Measurements from ENCODE around the gene TAS2R14. TPM values are rescaled to one million over a fixed set of nuclear protein-coding genes. Genes with fewer than 3 reads are reported as not detected.
A peak's percentile ranks its signal among the peaks of the same experiment; 100 is the strongest.

Gene TAS2R14
- total and polyA plus RNA-seq, 2 of the 13 experiments (the other 11 are each of a cell fraction or from before 2014, with no cell fraction given) = 1.1 to 2.3 TPM

DNA sequence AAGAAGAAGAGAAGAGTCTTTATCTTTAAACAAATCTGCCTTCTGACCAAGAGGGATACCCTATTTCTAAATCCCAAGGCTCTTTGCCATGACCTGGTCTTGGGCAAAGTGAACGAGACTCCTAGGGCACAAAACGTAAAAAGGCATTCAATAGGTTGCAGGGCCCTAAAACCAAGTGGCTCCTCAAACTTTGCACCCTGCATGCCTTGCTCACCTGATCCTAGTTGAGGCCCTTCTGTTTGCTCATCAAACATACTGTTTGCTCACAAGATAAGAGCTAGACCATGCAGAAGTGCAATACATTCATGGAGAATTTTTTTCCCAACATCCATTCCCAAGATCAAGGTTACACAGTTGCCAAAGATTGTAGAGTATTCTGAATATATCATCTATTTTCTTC lies 47.1 kb downstream of the TAS2R14 start (continued):
- TF ChIP-seq, protein P1, sequence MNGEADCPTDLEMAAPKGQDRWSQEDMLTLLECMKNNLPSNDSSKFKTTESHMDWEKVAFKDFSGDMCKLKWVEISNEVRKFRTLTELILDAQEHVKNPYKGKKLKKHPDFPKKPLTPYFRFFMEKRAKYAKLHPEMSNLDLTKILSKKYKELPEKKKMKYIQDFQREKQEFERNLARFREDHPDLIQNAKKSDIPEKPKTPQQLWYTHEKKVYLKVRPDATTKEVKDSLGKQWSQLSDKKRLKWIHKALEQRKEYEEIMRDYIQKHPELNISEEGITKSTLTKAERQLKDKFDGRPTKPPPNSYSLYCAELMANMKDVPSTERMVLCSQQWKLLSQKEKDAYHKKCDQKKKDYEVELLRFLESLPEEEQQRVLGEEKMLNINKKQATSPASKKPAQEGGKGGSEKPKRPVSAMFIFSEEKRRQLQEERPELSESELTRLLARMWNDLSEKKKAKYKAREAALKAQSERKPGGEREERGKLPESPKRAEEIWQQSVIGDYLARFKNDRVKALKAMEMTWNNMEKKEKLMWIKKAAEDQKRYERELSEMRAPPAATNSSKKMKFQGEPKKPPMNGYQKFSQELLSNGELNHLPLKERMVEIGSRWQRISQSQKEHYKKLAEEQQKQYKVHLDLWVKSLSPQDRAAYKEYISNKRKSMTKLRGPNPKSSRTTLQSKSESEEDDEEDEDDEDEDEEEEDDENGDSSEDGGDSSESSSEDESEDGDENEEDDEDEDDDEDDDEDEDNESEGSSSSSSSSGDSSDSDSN (CRISPR knock-in tag; IDR thresholded peaks at IDR 0.05) = no peak
- TF ChIP-seq ZNF138 (CRISPR knock-in tag; IDR thresholded peaks at IDR 0.05; ENCODE audit: low read depth) (no peak), TOPORS (CRISPR knock-in tag; IDR thresholded peaks at IDR 0.05) (peak; percentile 40; the same call in 1 of the 2 replicates), LCORL (IDR thresholded peaks at IDR 0.05) (peak; percentile 82), LCORL (CRISPR knock-in tag; IDR thresholded peaks at IDR 0.05) (peak; percentile 90), BRD4 (CRISPR knock-in tag; IDR thresholded peaks at IDR 0.05) (no peak), TMF1 (CRISPR knock-in tag; IDR thresholded peaks at IDR 0.05; ENCODE audit: low read depth) (no peak), ZNF749 (CRISPR knock-in tag; IDR thresholded peaks at IDR 0.05; ENCODE audit: borderline replicate concordance) (0 out of 2 replicates have a peak, but pooled peaks have one; percentile 47), GATA4 (IDR thresholded peaks at IDR 0.05; ENCODE audit: borderline replicate concordance, low read depth) (peak; percentile 98), ARHGAP35 (CRISPR knock-in tag; IDR thresholded peaks at IDR 0.05; ENCODE audit: borderline replicate concordance) (no peak), ZNF879 (CRISPR knock-in tag; IDR thresholded peaks at IDR 0.05) (no peak), HOXA7 (CRISPR knock-in tag; IDR thresholded peaks at IDR 0.05) (no peak), FOXA1 (IDR thresholded peaks at IDR 0.05) (peak; percentile 77), FOXA1 (CRISPR knock-in tag; IDR thresholded peaks at IDR 0.05) (peak; percentile 99), THAP11 (CRISPR knock-in tag; IDR thresholded peaks at IDR 0.05) (peak; percentile 84), ZNF549 (CRISPR knock-in tag; IDR thresholded peaks at IDR 0.05) (no peak), ZNF891 (CRISPR knock-in tag; IDR thresholded peaks at IDR 0.05) (no peak), SMYD3 (CRISPR knock-in tag; IDR thresholded peaks at IDR 0.05) (peak; percentile 58; the same call in 1 of the 2 replicates), ZNF335 (CRISPR knock-in tag; IDR thresholded peaks at IDR 0.05) (0 out of 2 replicates have a peak, but pooled peaks have one; percentile 48), TAF1 (CRISPR knock-in tag; IDR thresholded peaks at IDR 0.05) (no peak), GATAD1 (CRISPR knock-in tag; IDR thresholded peaks at IDR 0.05) (peak; percentile 74)
- TF ChIP-seq, protein P2, sequence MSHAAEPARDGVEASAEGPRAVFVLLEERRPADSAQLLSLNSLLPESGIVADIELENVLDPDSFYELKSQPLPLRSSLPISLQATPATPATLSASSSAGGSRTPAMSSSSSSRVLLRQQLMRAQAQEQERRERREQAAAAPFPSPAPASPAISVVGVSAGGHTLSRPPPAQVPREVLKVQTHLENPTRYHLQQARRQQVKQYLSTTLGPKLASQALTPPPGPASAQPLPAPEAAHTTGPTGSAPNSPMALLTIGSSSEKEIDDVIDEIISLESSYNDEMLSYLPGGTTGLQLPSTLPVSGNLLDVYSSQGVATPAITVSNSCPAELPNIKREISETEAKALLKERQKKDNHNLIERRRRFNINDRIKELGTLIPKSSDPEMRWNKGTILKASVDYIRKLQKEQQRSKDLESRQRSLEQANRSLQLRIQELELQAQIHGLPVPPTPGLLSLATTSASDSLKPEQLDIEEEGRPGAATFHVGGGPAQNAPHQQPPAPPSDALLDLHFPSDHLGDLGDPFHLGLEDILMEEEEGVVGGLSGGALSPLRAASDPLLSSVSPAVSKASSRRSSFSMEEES (CRISPR knock-in tag; IDR thresholded peaks at IDR 0.05) = peak; percentile 99
- TF ChIP-seq, protein P3, sequence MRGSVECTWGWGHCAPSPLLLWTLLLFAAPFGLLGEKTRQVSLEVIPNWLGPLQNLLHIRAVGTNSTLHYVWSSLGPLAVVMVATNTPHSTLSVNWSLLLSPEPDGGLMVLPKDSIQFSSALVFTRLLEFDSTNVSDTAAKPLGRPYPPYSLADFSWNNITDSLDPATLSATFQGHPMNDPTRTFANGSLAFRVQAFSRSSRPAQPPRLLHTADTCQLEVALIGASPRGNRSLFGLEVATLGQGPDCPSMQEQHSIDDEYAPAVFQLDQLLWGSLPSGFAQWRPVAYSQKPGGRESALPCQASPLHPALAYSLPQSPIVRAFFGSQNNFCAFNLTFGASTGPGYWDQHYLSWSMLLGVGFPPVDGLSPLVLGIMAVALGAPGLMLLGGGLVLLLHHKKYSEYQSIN (CRISPR knock-in tag; IDR thresholded peaks at IDR 0.05; ENCODE audit: borderline replicate concordance) = no peak
- TF ChIP-seq, protein P4, sequence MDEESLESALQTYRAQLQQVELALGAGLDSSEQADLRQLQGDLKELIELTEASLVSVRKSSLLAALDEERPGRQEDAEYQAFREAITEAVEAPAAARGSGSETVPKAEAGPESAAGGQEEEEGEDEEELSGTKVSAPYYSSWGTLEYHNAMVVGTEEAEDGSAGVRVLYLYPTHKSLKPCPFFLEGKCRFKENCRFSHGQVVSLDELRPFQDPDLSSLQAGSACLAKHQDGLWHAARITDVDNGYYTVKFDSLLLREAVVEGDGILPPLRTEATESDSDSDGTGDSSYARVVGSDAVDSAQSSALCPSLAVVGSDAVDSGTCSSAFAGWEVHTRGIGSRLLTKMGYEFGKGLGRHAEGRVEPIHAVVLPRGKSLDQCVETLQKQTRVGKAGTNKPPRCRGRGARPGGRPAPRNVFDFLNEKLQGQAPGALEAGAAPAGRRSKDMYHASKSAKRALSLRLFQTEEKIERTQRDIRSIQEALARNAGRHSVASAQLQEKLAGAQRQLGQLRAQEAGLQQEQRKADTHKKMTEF (CRISPR knock-in tag; IDR thresholded peaks at IDR 0.05) = peak; percentile 98
